ENCODE measurements around the gene SUSD2. TPM values are rescaled to one million over a fixed set of nuclear protein-coding genes. Genes with fewer than 3 reads are reported as not detected.

The SUSD2 gene
- total and polyA plus RNA-seq, 9 of the 15 experiments (the other 6 are each of a cell fraction or from before 2014, with no cell fraction given), result 0.01 to 0.16 (median 0.04) TPM; not detected in 4

- TF ChIP-seq TFE3 (CRISPR knock-in tag; IDR thresholded peaks at IDR 0.05) (no peak), TAF9B (IDR thresholded peaks at IDR 0.05; ENCODE audit: partially characterized antibody) (no peak), ZNF384 (IDR thresholded peaks at IDR 0.05; ENCODE audit: low read depth, low read length) (no peak)
Observed at GRCh38 chr22:24165673-24166072, 15.6 kb upstream of the SUSD2 start (continued).

GRCh38 chr22:24166811-24167210 lies 14.5 kb upstream of the SUSD2 start:
- no peaks in the 10 kb centered on the region; the same call in 1 of the 2 replicates for H4K20me1 ChIP-seq (replicated peaks; ENCODE audit: control insufficient read depth, insufficient read depth, low read length)
- H2AFZ ChIP-seq (ENCODE audit: low read depth, low read length), result no peak overlapping the region
- H3K27ac ChIP-seq (ENCODE audit: extremely low read depth, low read depth, low read length), result no peak overlapping the region
- H3K27me3 ChIP-seq (ENCODE audit: control insufficient read depth in 2 of 2, insufficient read depth in 2 of 2, low read length in 2 of 2), result no peaks in the 10 kb centered on the region
- no peak overlapping the region for H3K4me3 ChIP-seq
- H3K79me2 ChIP-seq (ENCODE audit: control insufficient read depth, insufficient read depth, low read length), result no peaks in the 10 kb centered on the region
- intact Hi-C loops (cut with micrococcal nuclease) (no loop called here), in situ Hi-C loops (cut with MboI) (no loop called here)
- peaks cover 41% of the 10 kb centered on the region; the same call in 2 of the 3 replicates for H3K36me3 ChIP-seq (ENCODE audit: control insufficient read depth, insufficient read depth, low read length)
- TF ChIP-seq ZBTB7A (IDR thresholded peaks at IDR 0.05; ENCODE audit: borderline replicate concordance, control insufficient read depth, low read depth, low read length), result no peak
- no peak for TF ChIP-seq EP400 (IDR thresholded peaks at IDR 0.05)
- TF ChIP-seq ZNF354B (CRISPR knock-in tag; IDR thresholded peaks at IDR 0.05), result no peak
- TF ChIP-seq BMI1 (IDR thresholded peaks at IDR 0.05; ENCODE audit: low read length), result no peak
- TF ChIP-seq ZNF696 (CRISPR knock-in tag; conservative IDR thresholded peaks at IDR 0.05), result no peak
- TF ChIP-seq ZKSCAN1 (IDR thresholded peaks at IDR 0.05; ENCODE audit: low read depth, low read length), result no peak
- TF ChIP-seq IRF2 (CRISPR knock-in tag; IDR thresholded peaks at IDR 0.05), result no peak
- no peak for TF ChIP-seq BRD9 (IDR thresholded peaks at IDR 0.05; ENCODE audit: low read depth, partially characterized antibody)
- TF ChIP-seq ELK3 (CRISPR knock-in tag; IDR thresholded peaks at IDR 0.05), result no peak
- TF ChIP-seq ZMIZ1 (IDR thresholded peaks at IDR 0.05; ENCODE audit: low read depth in 2 of 2, low read length in 2 of 2), result no peak
- TF ChIP-seq SMAD2 (IDR thresholded peaks at IDR 0.05; ENCODE audit: low read depth, low read length), result no peak
- no peak for TF ChIP-seq STAT5B (CRISPR knock-in tag; IDR thresholded peaks at IDR 0.05)
- no peak for TF ChIP-seq ZNF41 (CRISPR knock-in tag; conservative IDR thresholded peaks at IDR 0.05)
- no peak for TF ChIP-seq KLF1 (tag; IDR thresholded peaks at IDR 0.05)
- TF ChIP-seq KLF16 (IDR thresholded peaks at IDR 0.05), result no peak
- BruUV-seq (replicated peaks), result no TSS peak
- ATAC-seq (no peak), DNase-seq (ENCODE audit: extremely low read depth in 1 of 4, low spot score in 3 of 4) (no peak), FAIRE-seq (no peak)
- H3K9me1 ChIP-seq (ENCODE audit: control insufficient read depth, insufficient read depth, low read length), result no peaks in the 10 kb centered on the region
- no peak overlapping the region for H3K4me2 ChIP-seq (ENCODE audit: insufficient read depth, low read length)
- no peak overlapping the region for H3K9ac ChIP-seq (ENCODE audit: insufficient read depth in 1 of 2, low read depth in 2 of 2, low read length in 2 of 2)
- H3K9me3 ChIP-seq (replicated peaks; ENCODE audit: control insufficient read depth, insufficient read depth, low read depth, low read length), result no peaks in the 10 kb centered on the region
- ChIA-PET POLR2A (interaction anchor here (0.5 to 1.3 kb wide), 2 partner anchors 12 to 387 kb away, joined by 3 read pairs; no protein-coding TSS in a partner anchor), CTCF (ENCODE audit: low intra/inter-chr PET ratio) (no interaction called here)
- H3K4me1 ChIP-seq (replicated peaks in 1 of 2; ENCODE audit: control insufficient read depth in 2 of 2, insufficient read depth in 2 of 2, low read length in 2 of 2), result peaks cover 0 to 4% of the 10 kb centered on the region in 2 experiments; a peak in 1 of 5 replicates
- WGBS (ENCODE audit: insufficient coverage, low coverage, missing lambda C conversion rate), result 80% methylated on average over 2 of the region's 20 CpGs
